Type B pancreatic cell (in vitro differentiated cells): Measurements from ENCODE around the gene CYB5A. TPM values are rescaled to one million over a fixed set of nuclear protein-coding genes. Genes with fewer than 3 reads are reported as not detected.
"Not testable (repeated sequence)": the region's sequence is repeated elsewhere in the genome, so short reads cannot be mapped to it uniquely, and the experiment has no call there.

ENCODE experiments used
- DNase-seq: peaks from one replicate; pipeline ENCODE4 v3.0.0; 2021; ENCODE audit warnings: mixed read lengths; ENCODE audit not compliant: unreplicated experiment; ENCODE audit errors: extremely low spot score
- H3K27ac Mint-ChIP-seq: 2 replicates; pipeline ENCODE4 v1.8.0; 2021; ENCODE audit warnings: mild to moderate bottlenecking, mixed read lengths
- H3K27me3 Mint-ChIP-seq: 2 replicates; pipeline ENCODE4 v1.8.0; 2021; ENCODE audit warnings: mixed read lengths
- H3K36me3 Mint-ChIP-seq: 2 replicates; pipeline ENCODE4 v1.8.0; 2021; ENCODE audit warnings: mixed read lengths
- H3K4me1 Mint-ChIP-seq: one replicate; pipeline ENCODE4 v1.8.0; 2021; ENCODE audit warnings: mixed read lengths; ENCODE audit not compliant: unreplicated experiment
- H3K4me3 Mint-ChIP-seq: 2 replicates; pipeline ENCODE4 v1.8.0; 2021; ENCODE audit warnings: mild to moderate bottlenecking, mixed read lengths
- H3K9me3 Mint-ChIP-seq: 2 replicates; pipeline ENCODE4 v1.8.0; 2021; ENCODE audit warnings: mixed read lengths
- total RNA-seq: library from RNA; stranded (reverse); gene quantifications from 2 replicates; pipeline ENCODE4 v1.2.1, GENCODE V29; 2021; ENCODE audit warnings: low replicate concordance
- TF ChIP-seq, protein P1 (sequence below): fragments of 200-600 bp; sonication (generic); conservative IDR thresholded peaks from 2 replicates; pipeline ENCODE4 v1.5.0; 2021; ENCODE audit warnings: antibody characterized with exemption, mild to moderate bottlenecking

The CYB5A gene
- total RNA-seq, 1 donor from 2014 or later, result 74.9 TPM

DNA sequence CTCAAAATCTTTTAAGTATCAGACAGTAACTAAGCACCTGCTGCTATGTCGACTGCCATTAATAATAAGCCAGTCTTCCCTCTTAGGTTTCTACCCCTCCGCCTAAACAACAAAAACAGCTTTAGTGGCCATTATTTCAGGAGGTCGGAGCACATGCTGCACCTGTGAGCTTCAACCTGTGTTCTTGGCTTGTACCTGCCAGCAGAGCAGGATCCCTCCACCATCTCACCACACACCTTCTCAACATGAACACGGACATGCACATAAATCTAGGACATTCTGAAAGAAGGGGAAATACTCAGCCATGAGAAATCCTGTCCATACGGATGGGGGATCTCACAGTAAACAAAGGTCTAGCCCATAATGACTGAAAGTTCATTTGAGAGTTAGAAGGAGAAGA, 3.7 kb downstream of the CYB5A start:
- TF ChIP-seq, protein P1, sequence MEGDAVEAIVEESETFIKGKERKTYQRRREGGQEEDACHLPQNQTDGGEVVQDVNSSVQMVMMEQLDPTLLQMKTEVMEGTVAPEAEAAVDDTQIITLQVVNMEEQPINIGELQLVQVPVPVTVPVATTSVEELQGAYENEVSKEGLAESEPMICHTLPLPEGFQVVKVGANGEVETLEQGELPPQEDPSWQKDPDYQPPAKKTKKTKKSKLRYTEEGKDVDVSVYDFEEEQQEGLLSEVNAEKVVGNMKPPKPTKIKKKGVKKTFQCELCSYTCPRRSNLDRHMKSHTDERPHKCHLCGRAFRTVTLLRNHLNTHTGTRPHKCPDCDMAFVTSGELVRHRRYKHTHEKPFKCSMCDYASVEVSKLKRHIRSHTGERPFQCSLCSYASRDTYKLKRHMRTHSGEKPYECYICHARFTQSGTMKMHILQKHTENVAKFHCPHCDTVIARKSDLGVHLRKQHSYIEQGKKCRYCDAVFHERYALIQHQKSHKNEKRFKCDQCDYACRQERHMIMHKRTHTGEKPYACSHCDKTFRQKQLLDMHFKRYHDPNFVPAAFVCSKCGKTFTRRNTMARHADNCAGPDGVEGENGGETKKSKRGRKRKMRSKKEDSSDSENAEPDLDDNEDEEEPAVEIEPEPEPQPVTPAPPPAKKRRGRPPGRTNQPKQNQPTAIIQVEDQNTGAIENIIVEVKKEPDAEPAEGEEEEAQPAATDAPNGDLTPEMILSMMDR, result no peak
- peaks cover 28% of the 10 kb centered on the region for H3K4me1 Mint-ChIP-seq
- H3K9me3 Mint-ChIP-seq, result no peaks in the 10 kb centered on the region
- no peaks in the 10 kb centered on the region for H3K27me3 Mint-ChIP-seq
- peak overlapping the region; percentile 29 for H3K27ac Mint-ChIP-seq
- DNase-seq, result no peak
- H3K4me3 Mint-ChIP-seq, result peak overlapping the region; percentile 66
- H3K36me3 Mint-ChIP-seq, result no peaks in the 10 kb centered on the region

DNA sequence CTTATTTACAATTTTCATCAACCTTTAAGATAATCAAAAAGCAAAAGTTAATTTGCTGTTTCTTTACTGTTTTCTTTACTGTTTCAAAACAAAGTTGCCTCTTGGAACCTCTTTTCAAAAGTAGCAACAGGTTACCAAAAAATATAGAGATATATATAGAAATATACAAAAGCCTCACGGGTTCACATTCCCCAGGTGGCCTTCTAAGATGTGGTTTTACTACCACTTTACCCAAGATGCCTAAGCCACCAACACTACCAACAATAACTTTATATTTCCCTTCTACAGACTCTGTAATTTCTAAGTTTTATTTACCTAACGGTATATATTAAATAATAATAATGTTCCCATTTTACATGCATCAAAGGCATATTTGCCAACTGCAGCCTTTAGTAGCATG, 4.9 kb downstream of the CYB5A start:
- H3K27ac Mint-ChIP-seq, result no peak overlapping the region
- H3K9me3 Mint-ChIP-seq, result no peaks in the 10 kb centered on the region
- H3K27me3 Mint-ChIP-seq, result no peaks in the 10 kb centered on the region
- DNase-seq, result no peak
- no peaks in the 10 kb centered on the region for H3K36me3 Mint-ChIP-seq
- no peak overlapping the region for H3K4me3 Mint-ChIP-seq
- H3K4me1 Mint-ChIP-seq, result peaks cover 28% of the 10 kb centered on the region
- TF ChIP-seq, protein P1, result no peak

DNA sequence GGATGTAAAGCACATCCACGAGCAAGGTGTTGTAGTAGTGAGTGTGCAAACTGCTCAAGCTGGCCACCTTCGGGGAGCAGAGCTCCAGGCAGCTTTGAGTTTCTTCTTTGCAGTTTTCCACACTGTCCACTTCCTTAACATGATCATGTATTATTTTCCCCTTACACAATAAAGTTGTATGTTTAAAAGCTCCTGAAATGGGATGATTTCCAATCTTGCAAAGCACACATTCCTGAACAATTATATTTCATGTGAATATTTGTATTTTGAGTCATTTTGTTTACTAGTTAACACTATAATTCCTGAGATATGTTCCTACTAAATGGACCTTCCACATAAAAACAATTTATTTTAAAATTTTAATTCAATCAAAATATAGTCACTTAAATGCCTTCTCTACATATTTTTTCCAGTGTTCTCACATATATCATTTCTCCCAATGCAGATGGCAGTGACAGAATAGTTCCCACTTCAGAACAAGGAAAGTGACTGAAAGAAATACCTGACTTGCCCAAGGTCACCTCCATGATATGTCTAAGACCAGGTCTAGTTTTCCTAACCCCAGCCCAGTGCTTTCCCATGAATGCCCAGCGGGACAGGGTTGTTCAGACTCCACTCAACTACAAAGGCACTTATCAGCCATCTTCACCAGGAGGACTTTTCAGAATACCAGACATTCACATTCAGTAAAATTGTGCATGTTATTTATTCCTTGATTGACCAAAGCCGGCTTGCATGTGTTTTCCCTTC, 5.5 kb downstream of the CYB5A start:
- H3K4me1 Mint-ChIP-seq, result peaks cover 31% of the 10 kb centered on the region
- no peak overlapping the region for H3K4me3 Mint-ChIP-seq
- no peaks in the 10 kb centered on the region for H3K27me3 Mint-ChIP-seq
- TF ChIP-seq, protein P1, result no peak
- H3K27ac Mint-ChIP-seq, result no peak overlapping the region
- H3K36me3 Mint-ChIP-seq, result no peaks in the 10 kb centered on the region
- DNase-seq, result no peak
- H3K9me3 Mint-ChIP-seq, result no peaks in the 10 kb centered on the region

DNA sequence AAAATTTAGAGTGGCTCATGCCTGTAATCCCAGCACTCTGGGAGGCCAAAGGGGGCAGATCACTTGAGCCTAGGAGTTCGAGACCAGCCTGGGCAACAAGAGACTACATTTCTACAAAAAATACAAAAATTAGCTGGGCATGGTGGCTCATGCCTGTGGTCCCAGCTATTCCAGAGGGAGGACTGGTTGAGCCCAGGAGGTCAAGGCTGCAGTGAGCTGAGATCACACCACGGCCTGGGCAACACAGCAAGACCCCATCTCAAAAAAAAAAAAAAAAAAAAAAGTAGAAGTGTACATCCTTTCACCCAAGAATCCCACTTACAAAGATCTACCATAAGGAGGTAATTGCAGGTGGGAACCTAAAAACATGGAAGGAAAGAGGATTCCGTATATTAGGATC, 6.2 kb downstream of the CYB5A start:
- DNase-seq, H3K36me3 Mint-ChIP-seq, H3K27me3 Mint-ChIP-seq, H3K4me3 Mint-ChIP-seq, H3K27ac Mint-ChIP-seq, H3K9me3 Mint-ChIP-seq: not testable (repeated sequence)
- H3K4me1 Mint-ChIP-seq, result peaks cover 38% of the 10 kb centered on the region

DNA sequence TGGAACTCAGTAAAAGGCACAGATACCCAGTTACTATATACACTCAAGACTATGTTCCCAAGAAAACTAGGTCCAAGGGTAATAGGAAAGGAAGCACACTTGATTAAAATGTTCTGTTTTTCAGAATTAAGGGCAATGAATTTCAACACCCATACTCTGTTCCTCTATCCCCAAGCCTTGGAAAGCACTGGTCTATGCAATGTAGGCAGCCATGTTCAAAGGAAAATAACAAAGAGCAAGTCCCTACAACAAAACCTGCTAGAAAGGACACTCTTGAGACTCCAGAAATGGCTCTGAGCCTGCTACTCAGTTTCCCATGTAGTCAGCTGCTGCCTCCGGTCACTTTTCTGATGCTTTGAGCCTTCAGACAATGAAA, 6.8 kb downstream of the CYB5A start:
- Mint-ChIP-seq H3K4me3 (no peak overlapping the region), H3K36me3 (no peaks in the 10 kb centered on the region), H3K9me3 (no peaks in the 10 kb centered on the region), H3K27me3 (no peaks in the 10 kb centered on the region), H3K27ac (no peak overlapping the region), H3K4me1 (peaks cover 38% of the 10 kb centered on the region)
- TF ChIP-seq, protein P1, result no peak
- DNase-seq, result no peak

DNA sequence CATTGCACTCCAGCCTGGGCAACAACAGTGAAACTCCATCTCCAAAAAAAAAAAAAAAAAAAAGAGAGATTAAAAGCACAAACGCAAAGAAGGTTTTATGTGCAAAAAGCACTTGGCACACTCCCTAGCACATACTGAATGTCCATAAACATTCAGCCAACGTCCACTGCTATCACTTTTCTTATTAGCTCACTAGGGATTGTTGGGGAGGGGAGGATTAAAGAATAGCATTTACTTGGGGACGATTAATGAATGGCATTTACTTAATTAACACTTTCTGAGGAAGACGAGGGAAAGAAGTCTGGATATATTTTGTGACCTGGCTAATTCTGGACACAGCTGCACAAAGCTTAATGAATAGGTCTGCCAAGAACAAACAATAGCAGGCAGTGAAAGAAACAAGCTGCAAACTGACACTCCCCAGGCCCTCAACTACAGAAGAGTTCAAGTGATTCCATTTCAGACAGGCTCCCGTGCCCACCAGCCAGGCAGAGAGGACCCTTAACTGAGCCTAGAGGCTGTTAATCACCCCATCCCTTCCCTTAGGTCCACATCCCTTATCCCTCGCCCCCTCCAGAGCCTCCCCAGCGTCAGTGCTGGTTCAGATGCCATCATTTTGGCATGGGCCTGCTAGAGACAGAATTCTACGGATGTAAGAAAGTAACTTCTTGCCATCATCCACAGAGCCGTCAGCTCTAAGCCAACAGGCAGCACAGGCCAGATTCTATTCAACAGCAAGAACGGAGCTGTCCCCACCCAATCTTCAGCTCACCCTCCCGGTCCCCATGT, 7.4 kb downstream of the CYB5A start:
- Mint-ChIP-seq H3K4me3 (no peak overlapping the region), H3K36me3 (no peaks in the 10 kb centered on the region), H3K4me1 (peaks cover 38% of the 10 kb centered on the region), H3K27me3 (no peaks in the 10 kb centered on the region), H3K9me3 (no peaks in the 10 kb centered on the region), H3K27ac (peak overlapping the region; percentile 12)
- no peak for DNase-seq
- TF ChIP-seq, protein P1, result no peak
